Neural cell (in vitro differentiated cells): ENCODE results near the gene COMMD4. TPM values are rescaled to one million over a fixed set of nuclear protein-coding genes. Genes with fewer than 3 reads are reported as not detected.

Experiments
- H2AFZ ChIP-seq: fragments of 200-600, 300-800 bp; sonication (generic), shearing (Covaris generic); 2 replicates; pipeline ENCODE4 v1.6.0; 2014; ENCODE audit warnings: low read depth, mild to moderate bottlenecking, antibody characterized with exemption, low read length, moderate library complexity
- H3F3A ChIP-seq: fragments of 200-600 bp; shearing (Covaris generic); 2 replicates; pipeline ENCODE4 v1.6.1; 2016; ENCODE audit warnings: mild to moderate bottlenecking, moderate library complexity, mixed read lengths, antibody characterized with exemption, low read length; ENCODE audit not compliant: insufficient read depth, poor library complexity, severe bottlenecking
- H3K27ac ChIP-seq: fragments of 200-600, 300-800 bp; sonication (generic), shearing (Covaris generic); 2 replicates; pipeline ENCODE4 v1.5.1; 2014; ENCODE audit warnings: mild to moderate bottlenecking, low read length, moderate library complexity
- H3K27me3 ChIP-seq: fragments of 300-800, 200-600 bp; sonication (generic), shearing (Covaris generic); 2 replicates; pipeline ENCODE4 v1.6.0; 2014; ENCODE audit warnings: mild to moderate bottlenecking, low read depth, low read length, moderate library complexity; ENCODE audit not compliant: insufficient read depth
- H3K36me3 ChIP-seq: fragments of 300-800, 200-600 bp; sonication (generic), shearing (Covaris generic); 2 replicates; pipeline ENCODE4 v1.5.1; 2014; ENCODE audit warnings: mild to moderate bottlenecking, antibody characterized with exemption, low read length, moderate library complexity; ENCODE audit not compliant: insufficient read depth
- H3K4me2 ChIP-seq: fragments of 300-800, 200-600 bp; sonication (generic), shearing (Covaris generic); 2 replicates; pipeline ENCODE4 v1.6.0; 2014; ENCODE audit warnings: mild to moderate bottlenecking, low read length
- H3K4me3 ChIP-seq: fragments of 300-800, 200-600 bp; sonication (generic), shearing (Covaris generic); 2 replicates; pipeline ENCODE4 v1.5.1; 2014; ENCODE audit warnings: mild to moderate bottlenecking, low read length, moderate library complexity
- H3K79me2 ChIP-seq: fragments of 200-600 bp; shearing (Covaris generic); replicated peaks from 2 replicates; pipeline ENCODE4 v1.6.0; 2014; ENCODE audit warnings: mild to moderate bottlenecking, low read length, moderate library complexity; ENCODE audit not compliant: insufficient read depth
- H3K9ac ChIP-seq: fragments of 300-800, 200-600 bp; sonication (generic), shearing (Covaris generic); 2 replicates; pipeline ENCODE4 v1.6.1; 2016; ENCODE audit warnings: mild to moderate bottlenecking, low read length, mixed read lengths
- H3K9me2 ChIP-seq: fragments of 200-600 bp; shearing (Covaris generic); 2 replicates; pipeline ENCODE4 v1.6.1; 2016; ENCODE audit warnings: mild to moderate bottlenecking, low read length, mixed read lengths; ENCODE audit not compliant: insufficient read depth
- H3K9me3 ChIP-seq: fragments of 200-600, 300-800 bp; sonication (generic), shearing (Covaris generic); 2 replicates; pipeline ENCODE4 v1.6.1; 2016; ENCODE audit warnings: mild to moderate bottlenecking, mixed run types, low read length, moderate library complexity, mixed read lengths
- H4K20me1 ChIP-seq: fragments of 200-600 bp; shearing (Covaris generic); 2 replicates; pipeline ENCODE4 v1.6.1; 2016; ENCODE audit warnings: mild to moderate bottlenecking, mixed run types; ENCODE audit not compliant: insufficient read depth
- CTCF ChIP-seq: fragments of 450-650 bp; IDR thresholded peaks from 2 replicates; pipeline ENCODE4 v1.5.1; 2014; ENCODE audit warnings: antibody characterized with exemption, mild to moderate bottlenecking, moderate library complexity; ENCODE audit not compliant: poor library complexity, severe bottlenecking
- EP300 ChIP-seq: fragments of 450-650 bp; conservative IDR thresholded peaks from 2 replicates; pipeline ENCODE4 v1.6.1; 2014; ENCODE audit warnings: antibody characterized with exemption, mild to moderate bottlenecking, moderate library complexity; ENCODE audit not compliant: poor library complexity, severe bottlenecking
- EZH2 ChIP-seq: fragments of 200-600, 300-800 bp; shearing (Covaris generic), sonication (generic); IDR thresholded peaks from 2 replicates; pipeline ENCODE4 v1.6.1; 2014; ENCODE audit warnings: antibody characterized with exemption, low read length, borderline replicate concordance, mild to moderate bottlenecking; ENCODE audit not compliant: insufficient read depth, poor library complexity, severe bottlenecking
- MXI1 ChIP-seq: fragments of 450-650 bp; conservative IDR thresholded peaks from 2 replicates; pipeline ENCODE4 v1.6.1; 2014; ENCODE audit warnings: antibody characterized with exemption, mild to moderate bottlenecking; ENCODE audit not compliant: poor library complexity, severe bottlenecking
- POLR2AphosphoS5 ChIP-seq: IDR thresholded peaks from 2 replicates; pipeline ENCODE4 v1.6.1; 2012
- RAD21 ChIP-seq: fragments of 450-650 bp; conservative IDR thresholded peaks from 2 replicates; pipeline ENCODE4 v1.6.1; 2014; ENCODE audit warnings: antibody characterized with exemption, mild to moderate bottlenecking, moderate library complexity
- SMC3 ChIP-seq: fragments of 450-650 bp; conservative IDR thresholded peaks from 2 replicates; pipeline ENCODE4 v1.6.1; 2014; ENCODE audit warnings: antibody characterized with exemption, mild to moderate bottlenecking, moderate library complexity; ENCODE audit not compliant: poor library complexity
- TAF1 ChIP-seq: IDR thresholded peaks from 2 replicates; pipeline ENCODE4 v1.6.1; 2012; ENCODE audit warnings: low read depth
- polyA plus RNA-seq: library from polyadenylated mRNA; depleted of rRNA; stranded (reverse); fragments of >200 nt; gene quantifications from 2 replicates; pipeline ENCODE4 v1.2.3, GENCODE V29; 2014
- TF ChIP-seq, protein P1 (sequence below): IDR thresholded peaks from 2 replicates; pipeline ENCODE4 v1.6.1; 2012; ENCODE audit warnings: borderline replicate concordance

COMMD4 gene
- polyA plus RNA-seq, 1 donor from 2014 or later, result 103 TPM

- TF ChIP-seq EZH2 (no peak), CTCF (no peak)
- Histone ChIP-seq H3K36me3 (no peaks in the 10 kb centered on the region), H3K9me3 (no peaks in the 10 kb centered on the region)
These were observed 27.9 kb downstream of the COMMD4 start for GRCh38 chr15:75363786-75364185.

DNA sequence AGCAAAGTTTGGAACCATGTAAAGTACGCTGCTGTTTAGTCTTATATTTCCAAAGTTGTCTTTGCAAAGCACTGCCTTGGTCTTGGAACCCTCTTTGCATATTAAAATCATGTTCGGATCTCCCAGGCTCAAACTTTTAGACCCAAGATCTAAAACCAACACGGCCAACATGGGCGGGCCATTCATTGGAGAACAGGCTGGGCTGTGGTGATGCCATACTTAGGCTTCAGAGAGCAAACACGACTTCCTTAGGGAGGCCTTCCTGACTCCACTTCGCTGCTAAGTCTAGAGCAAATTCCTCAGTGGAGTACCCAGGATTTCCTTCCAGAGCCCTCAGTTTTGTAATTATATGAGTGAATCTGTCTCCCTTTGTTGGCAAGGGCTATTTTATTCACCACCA lies 29.0 kb downstream of the COMMD4 start:
- no peaks in the 10 kb centered on the region for H3K36me3 ChIP-seq
- no peaks in the 10 kb centered on the region for H3K79me2 ChIP-seq
- H3K4me3 ChIP-seq, result no peak overlapping the region

More at GRCh38 chr15:75363786-75364185, 27.9 kb downstream of the COMMD4 start:
- Histone ChIP-seq H3F3A (no peaks in the 10 kb centered on the region), H3K9ac (no peak overlapping the region), H3K27ac (no peak overlapping the region), H3K4me2 (no peak overlapping the region), H3K4me3 (no peak overlapping the region), H3K9me2 (no peaks in the 10 kb centered on the region), H3K27me3 (no peaks in the 10 kb centered on the region), H3K79me2 (no peaks in the 10 kb centered on the region), H4K20me1 (no peaks in the 10 kb centered on the region), H2AFZ (no peak overlapping the region)

More for the DNA sequence above, 29.0 kb downstream of the COMMD4 start:
- H4K20me1 ChIP-seq, result no peaks in the 10 kb centered on the region
- H3K27ac ChIP-seq, result no peak overlapping the region
- H3K9ac ChIP-seq, result no peak overlapping the region
- TF ChIP-seq EZH2 (no peak), EP300 (no peak), SMC3 (no peak), POLR2AphosphoS5 (no peak), MXI1 (no peak), TAF1 (no peak), CTCF (no peak), RAD21 (no peak)
- TF ChIP-seq, protein P1, sequence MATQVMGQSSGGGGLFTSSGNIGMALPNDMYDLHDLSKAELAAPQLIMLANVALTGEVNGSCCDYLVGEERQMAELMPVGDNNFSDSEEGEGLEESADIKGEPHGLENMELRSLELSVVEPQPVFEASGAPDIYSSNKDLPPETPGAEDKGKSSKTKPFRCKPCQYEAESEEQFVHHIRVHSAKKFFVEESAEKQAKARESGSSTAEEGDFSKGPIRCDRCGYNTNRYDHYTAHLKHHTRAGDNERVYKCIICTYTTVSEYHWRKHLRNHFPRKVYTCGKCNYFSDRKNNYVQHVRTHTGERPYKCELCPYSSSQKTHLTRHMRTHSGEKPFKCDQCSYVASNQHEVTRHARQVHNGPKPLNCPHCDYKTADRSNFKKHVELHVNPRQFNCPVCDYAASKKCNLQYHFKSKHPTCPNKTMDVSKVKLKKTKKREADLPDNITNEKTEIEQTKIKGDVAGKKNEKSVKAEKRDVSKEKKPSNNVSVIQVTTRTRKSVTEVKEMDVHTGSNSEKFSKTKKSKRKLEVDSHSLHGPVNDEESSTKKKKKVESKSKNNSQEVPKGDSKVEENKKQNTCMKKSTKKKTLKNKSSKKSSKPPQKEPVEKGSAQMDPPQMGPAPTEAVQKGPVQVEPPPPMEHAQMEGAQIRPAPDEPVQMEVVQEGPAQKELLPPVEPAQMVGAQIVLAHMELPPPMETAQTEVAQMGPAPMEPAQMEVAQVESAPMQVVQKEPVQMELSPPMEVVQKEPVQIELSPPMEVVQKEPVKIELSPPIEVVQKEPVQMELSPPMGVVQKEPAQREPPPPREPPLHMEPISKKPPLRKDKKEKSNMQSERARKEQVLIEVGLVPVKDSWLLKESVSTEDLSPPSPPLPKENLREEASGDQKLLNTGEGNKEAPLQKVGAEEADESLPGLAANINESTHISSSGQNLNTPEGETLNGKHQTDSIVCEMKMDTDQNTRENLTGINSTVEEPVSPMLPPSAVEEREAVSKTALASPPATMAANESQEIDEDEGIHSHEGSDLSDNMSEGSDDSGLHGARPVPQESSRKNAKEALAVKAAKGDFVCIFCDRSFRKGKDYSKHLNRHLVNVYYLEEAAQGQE, result no peak
- no peaks in the 10 kb centered on the region for H3K27me3 ChIP-seq
- H3K9me2 ChIP-seq, result no peaks in the 10 kb centered on the region
- no peak overlapping the region for H2AFZ ChIP-seq
- H3F3A ChIP-seq, result no peaks in the 10 kb centered on the region
- H3K9me3 ChIP-seq, result no peaks in the 10 kb centered on the region
- no peak overlapping the region for H3K4me2 ChIP-seq
